Measurements from ENCODE around the gene GRIN1.
"Not testable (repeated sequence)": the region's sequence is repeated elsewhere in the genome, so short reads cannot be mapped to it uniquely, and the experiment has no call there.

GRIN1 gene

GRCh38 chr9:137128862-137129455 lies 10.0 kb upstream of the GRIN1 start:
- DNase-seq, result peak; percentile 41

DNA sequence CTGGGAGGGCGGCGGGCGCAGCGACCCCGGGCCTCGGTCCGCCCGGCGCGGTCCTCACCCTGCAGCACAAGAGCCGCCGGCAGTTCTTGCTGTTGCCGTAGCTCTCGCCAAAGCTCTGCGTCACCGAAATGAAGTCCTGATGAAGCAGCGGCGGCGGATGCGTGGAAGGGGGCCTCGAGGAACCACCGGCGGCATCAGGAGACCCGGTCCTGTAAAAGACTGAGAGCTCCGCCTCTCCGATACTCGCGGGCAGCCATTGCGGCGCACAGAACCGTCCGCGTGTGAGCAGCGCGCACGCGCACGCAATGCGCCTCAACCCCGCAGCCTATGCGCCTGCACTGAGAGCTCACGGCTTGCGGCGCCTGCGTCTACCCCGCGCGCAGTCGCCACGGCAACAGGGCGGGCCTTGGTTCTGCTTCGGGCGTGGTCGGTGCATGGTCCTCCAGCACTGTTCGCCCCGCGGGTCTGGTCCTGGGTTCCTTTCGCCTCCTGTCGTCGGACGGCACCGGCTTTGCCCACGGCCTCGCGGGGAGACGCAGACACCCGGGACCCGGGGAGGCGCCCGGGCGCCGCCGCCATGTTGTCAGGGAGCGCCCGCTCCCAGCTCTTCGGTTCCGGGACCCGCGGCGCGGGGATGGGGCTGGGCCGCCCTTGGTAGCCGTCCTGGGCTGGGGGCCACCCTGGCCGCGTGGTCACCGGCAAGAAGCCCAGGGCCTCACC lies 9.3 kb upstream of the GRIN1 start:
- DNase-seq, result peak; percentile 96

DNA sequence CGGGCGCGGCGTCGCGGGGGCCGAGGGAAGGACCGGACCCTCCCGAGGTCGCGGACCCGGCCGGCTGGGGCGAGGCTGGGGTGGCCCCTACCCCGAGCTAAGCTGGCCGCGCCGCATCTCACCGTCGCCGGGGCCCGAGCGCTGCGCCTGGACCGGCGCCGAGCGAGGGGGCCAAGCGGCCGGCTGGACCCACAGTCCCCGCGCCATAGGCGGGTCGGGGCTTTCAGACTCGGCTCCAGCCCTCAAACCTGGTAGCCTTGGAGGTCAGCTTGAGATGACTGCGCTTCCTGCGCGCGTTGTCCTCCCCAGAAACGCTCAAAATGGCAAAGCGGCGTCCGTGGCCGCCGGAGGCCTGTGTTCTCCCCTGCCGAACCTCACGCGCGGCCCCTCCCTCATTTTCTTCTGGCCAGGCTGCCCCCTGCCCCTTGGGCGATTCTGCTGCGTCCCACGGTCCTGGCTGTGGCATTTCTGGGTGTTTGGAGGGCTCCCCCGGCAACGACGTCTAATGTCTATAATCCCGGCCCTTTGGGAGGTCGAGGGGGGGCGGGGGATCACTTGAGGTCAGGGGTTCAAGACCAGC lies 8.7 kb upstream of the GRIN1 start:
- no peak for DNase-seq

DNA sequence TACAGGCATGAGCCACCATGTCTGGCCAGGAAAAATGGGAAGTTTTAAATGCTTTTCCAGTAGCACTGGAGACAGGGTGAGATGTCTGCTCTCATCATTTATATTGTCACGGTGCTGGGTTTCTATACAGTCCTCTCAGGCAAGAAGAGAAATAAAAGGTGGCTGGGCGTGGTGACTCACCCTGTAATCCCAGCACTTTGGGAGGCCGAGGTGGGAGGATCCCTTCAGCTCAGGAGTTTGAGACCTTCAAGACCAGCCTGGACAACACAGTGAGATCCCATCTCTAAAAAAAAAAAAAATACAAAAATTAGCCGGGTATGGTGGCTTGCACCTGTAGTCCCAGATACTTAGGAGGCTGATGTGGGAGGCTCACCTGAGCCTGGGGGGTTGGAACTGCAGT lies 4.8 kb upstream of the GRIN1 start:
- DNase-seq, result no peak

DNA sequence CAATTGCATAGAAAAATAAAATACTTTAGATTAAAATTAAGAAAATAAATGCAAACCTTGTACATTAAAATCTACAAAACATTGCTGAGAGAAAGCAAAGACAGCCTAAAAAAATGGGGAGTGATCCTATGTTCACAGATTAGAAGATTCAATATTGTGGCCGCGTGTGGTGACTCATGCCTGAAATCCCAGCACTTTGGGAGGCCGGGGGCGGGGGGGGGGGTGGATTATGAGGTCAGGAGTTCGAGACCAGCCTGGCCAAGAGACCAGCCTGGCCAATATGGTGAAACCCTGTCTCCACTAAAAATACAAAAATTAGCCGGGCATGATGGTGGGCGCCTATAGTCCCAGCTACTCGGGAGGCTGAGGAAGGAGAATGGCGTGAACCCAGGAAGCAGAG lies 3.8 kb upstream of the GRIN1 start:
- DNase-seq, result not testable (repeated sequence)

DNA sequence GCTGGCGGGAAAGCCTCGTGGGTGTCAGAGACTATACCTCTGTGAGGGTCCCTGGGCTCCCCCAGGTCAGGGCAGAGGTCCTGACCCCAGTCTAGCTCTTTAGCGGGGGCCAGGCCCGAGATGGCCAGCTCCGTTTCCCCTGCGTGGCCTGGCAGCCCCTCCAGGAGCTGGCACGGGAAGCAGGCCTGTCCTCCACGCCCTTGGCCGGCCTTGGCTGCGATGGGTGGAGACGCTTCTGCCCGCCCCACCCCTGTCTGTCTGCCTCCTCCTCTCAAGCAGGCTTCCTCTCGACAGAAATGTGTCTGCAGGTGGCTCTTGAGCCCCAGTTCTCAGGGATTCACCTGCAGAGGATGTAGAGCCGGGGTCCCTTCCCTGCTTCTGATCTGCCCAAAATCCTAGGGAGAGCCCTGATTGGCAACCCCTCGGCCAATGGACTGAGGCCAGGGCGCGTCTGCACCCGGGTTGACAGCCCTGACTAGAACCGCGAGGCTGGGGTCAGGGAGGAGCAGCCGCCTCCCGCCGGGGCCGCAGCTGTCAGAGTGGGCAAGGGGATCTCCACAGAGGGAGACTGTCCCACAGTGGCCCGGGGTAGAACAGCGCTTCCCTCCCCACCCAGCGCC lies 2.6 kb upstream of the GRIN1 start:
- DNase-seq, result peak; percentile 36

DNA sequence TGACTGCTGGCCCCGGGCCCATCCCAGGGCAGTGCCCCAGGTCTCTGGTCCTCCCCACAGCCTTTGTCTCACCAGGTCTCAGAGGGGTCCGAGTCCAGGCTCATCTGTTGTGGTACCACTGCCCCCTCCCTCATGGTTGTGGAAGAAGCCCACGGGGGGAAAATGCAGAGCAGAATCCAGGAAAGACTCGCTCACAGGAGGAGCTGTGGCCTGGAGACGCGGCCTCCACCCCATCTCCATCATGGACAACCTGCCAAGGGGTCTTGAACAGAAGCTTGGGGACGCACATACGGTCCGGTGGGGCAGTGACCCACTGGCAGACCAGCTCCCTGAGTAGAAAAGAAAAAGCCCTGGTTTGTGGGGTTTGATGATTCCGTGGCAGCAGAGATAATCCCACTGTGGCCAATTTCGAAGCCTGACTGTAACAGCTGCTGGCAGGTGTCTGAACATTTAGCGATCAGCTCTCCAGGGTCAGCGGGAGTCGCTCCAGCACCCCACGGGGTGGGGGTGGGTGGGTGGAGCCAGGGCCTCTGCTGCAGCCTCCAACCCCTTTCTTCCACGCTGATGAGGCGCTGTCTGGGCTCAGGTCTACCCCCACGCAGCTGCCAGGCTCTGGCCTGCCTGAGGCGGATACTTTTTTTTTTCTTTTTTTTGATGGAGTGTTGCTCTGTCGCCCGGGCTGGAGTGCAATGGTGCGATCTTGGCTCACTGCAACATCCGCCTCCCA lies 1.9 kb upstream of the GRIN1 start:
- DNase-seq, result no peak

- peak; percentile 46 for DNase-seq
These were observed 764 bp upstream of the GRIN1 start for GRCh38 chr9:137138058-137138721.

DNA sequence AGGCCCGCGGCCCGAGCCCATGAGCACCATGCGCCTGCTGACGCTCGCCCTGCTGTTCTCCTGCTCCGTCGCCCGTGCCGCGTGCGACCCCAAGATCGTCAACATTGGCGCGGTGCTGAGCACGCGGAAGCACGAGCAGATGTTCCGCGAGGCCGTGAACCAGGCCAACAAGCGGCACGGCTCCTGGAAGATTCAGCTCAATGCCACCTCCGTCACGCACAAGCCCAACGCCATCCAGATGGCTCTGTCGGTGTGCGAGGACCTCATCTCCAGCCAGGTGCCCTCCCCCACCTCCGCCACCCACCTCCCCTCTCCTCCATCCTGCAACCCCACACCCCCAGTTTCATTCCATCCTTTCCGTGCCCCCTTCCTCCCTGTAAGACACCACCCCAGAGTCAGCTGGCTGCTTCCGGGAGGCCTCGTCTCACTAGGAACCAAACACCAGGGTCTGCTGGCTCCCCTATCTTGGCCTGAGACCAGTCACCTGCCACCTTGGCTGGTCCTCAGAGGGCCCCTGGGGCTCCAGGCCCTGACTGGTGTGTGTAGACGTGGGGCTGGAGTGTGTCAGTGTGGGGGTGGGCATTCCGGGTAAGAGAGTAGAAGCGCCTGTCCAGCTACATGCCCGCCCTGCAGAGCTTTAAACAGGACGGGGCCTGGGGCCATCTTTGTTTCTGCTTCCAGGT lies 655 bp downstream of the GRIN1 start:
- no peak for DNase-seq

DNA sequence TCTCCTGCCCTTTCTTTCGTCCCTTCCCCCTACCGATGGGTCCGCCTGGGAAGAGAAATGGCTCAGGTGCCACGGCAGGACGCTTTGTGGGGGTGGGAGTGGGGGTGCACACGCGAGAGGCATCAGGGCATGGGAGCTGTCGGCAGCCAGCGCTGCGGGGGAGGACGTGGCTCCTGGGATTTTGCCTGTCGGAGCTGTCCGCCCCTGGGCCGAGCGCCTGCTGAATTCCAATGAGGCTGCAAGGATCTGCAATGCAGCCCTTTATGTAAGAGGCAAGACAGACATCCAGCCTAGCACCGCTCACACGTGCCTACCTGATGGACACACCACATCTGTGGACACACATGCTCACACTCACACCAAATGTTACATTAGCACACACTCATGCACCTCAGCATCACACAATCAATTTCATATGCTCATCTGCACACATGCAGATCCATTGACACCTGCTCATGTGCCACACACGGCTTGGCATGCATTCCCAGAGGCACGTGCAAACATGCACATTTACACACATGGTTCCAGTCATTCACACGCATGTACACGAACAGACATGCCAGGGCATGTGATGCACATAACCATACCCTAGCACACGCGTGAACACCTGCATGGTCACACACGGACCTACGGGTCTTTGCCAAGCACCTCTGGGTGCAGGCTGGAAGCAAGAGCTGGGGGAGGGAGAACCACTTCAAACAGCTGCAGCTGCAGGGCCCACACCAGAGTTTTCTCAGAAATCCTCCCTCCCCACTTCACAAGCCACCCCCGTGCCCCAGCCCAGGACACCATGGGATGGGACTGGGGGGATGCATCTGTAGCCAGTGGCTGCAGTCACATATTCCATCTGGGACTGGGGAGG lies 1.4 kb downstream of the GRIN1 start:
- DNase-seq, result no peak

- DNase-seq, result no peak
These were observed 2.3 kb downstream of the GRIN1 start for GRCh38 chr9:137141050-137141810.

DNA sequence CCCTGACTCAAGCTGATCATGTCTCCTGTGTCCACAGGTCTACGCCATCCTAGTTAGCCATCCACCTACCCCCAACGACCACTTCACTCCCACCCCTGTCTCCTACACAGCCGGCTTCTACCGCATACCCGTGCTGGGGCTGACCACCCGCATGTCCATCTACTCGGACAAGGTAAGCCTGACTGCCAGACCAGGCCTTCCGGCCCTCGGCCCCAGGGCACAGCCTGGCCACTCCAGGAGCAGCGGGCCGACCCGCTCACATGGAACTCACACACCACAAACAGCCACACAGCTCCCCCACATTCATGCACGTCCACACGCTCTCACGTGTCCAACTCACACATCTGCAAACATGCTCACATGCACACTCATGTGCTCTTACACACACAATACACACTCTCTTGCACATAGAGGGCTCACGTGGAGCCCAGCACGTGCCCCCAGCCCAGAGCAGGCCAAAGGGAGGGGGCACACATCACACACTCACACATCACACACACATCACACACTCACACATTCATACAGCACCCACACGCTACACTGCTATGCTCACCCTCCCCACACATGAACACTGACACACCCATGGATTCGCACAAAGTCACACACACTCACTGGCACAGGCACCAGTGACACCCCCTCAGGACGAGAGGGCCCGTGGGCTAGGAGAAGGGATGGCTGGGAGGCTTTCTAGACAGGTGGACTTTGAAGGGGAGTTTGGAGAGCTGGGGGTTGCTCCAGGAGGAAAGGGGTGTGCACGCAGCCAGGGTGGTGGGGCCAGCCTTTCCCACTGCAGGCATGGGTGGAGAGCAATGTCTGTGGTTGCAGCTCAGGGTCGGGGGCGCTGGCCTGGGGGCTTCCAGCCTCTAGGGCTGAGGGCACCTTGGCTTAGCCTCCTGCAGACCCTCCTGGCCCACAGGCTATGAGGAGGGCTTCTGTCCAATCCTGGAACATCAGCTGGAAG lies 3.3 kb downstream of the GRIN1 start:
- DNase-seq, result no peak

- no peak for DNase-seq
These were observed 4.5 kb downstream of the GRIN1 start for GRCh38 chr9:137143459-137143858.

GRCh38 chr9:137145731-137146526 lies 7.0 kb downstream of the GRIN1 start:
- no peak for DNase-seq

DNA sequence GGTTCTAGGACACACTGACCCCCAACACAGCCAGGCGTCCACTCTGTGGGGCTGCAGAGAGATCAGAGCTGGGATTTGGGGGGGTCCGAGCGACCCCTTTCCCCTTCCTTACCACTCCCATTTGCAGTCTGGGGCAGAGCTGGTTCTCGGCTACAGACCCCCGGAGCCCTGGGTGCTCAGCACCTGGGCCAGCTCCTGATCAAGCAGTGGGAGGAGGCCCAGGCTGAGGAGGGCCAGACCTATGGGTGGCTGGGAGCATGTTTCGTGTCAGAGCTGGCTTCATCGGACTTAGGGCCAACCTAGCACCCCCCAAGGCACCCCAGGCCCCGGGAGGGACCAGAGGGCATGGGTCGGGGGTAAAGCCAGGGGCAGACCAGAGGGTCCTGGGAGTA lies 7.6 kb downstream of the GRIN1 start:
- peak; percentile 40 for DNase-seq

DNA sequence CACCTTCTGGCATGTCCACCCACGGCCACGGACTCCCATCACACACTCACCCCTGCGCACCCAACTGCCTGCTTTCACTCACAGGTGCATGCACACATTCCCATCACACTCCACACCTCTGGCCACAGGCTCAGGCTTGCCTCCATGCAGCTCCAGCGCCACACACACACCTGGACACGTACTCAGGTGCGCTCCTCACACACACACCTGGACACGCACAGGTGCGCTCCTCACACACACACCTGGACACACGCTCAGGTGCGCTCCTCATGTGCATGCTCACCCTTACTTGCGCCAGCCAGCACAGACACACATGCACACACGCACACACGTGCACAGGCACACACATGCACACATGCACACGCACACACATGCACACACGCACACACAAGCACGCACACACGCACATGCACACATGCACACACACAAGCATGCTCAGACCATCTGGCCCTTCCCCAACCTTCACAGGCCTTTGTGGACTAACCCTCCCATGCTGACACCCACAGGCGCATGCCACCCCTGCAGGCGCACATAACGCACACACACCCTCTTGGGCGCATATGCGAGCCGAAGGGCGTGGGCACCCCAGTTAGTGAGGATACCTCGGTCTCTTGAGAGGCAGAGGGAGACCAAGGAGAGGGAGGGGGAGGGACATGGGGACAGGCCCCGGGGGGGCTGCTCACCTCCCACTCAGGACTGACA lies 8.3 kb downstream of the GRIN1 start:
- no peak for DNase-seq

- no peak for DNase-seq
These were observed 8.8 kb downstream of the GRIN1 start for GRCh38 chr9:137147793-137148160.

DNA sequence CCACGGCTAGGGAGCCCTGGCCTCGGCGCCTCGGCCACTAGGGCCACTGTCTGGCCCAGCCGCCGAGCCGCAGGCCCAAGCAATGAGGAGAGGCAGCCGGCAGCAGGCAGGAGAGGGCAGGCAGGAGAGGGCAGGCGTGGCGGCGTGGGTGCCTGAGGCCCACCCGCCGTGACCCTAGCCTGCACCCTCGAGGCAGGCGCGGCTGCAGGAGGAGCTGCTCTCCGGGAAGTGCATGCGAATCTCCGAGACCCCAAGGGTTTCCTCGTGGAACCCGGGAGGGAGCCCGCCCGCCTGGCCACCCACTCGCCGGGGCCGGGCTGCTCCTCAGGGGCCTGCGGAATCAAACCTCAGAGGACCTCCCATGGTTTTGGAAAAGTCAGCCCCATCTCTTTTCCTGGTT lies 9.3 kb downstream of the GRIN1 start:
- DNase-seq, result no peak

All from hematopoietic multipotent progenitor cell treated with erythropoietin and hydrocortisone succinate and interleukin-3 and kit ligand, for 4 days (in vitro differentiated cells).